Measurements from ENCODE around the gene PDE12. TPM values are rescaled to one million over a fixed set of nuclear protein-coding genes. Genes with fewer than 3 reads are reported as not detected.
"Not testable (repeated sequence)": the region's sequence is repeated elsewhere in the genome, so short reads cannot be mapped to it uniquely, and the experiment has no call there.

The PDE12 gene
- total RNA-seq, 2 donors from 2014 or later, result 20.6 to 38.7 TPM

DNA sequence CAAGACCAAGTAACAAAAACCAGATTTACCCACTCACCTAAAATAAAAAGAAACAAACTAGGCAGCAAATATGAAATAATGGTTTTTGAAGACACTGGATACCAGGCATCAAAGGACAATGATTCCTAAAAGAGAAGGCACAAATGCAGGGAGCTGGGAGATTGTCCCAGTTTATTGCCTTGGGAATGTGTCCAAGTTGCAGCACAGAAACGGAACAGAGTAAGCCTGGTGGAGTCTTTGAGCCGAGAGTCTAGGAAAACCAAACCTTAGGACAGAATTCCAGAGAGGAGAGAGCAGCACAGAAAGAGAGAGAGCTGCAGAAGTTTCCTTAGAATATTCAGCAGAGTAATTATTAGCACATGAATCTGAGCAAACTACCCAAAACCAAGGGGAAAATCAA, 48.9 kb downstream of the PDE12 start:
- no peak for DNase-seq (ENCODE audit: low spot score)
- no peak for ATAC-seq (ENCODE audit: insufficient number of reproducible peaks, low FRiP score, low read depth)
- H3K9me3 ChIP-seq, result no peaks in the 10 kb centered on the region
- no peak overlapping the region for H3K27ac ChIP-seq
- H3K36me3 ChIP-seq, result no peaks in the 10 kb centered on the region
- H3K4me1 ChIP-seq (ENCODE audit: control insufficient read depth in 1 of 2, low read depth in 2 of 2), result no peaks in the 10 kb centered on the region
- no peak overlapping the region for H3K4me3 ChIP-seq
- H3K27me3 ChIP-seq (replicated peaks; ENCODE audit: insufficient read depth), result no peaks in the 10 kb centered on the region
- TF ChIP-seq, protein P1, sequence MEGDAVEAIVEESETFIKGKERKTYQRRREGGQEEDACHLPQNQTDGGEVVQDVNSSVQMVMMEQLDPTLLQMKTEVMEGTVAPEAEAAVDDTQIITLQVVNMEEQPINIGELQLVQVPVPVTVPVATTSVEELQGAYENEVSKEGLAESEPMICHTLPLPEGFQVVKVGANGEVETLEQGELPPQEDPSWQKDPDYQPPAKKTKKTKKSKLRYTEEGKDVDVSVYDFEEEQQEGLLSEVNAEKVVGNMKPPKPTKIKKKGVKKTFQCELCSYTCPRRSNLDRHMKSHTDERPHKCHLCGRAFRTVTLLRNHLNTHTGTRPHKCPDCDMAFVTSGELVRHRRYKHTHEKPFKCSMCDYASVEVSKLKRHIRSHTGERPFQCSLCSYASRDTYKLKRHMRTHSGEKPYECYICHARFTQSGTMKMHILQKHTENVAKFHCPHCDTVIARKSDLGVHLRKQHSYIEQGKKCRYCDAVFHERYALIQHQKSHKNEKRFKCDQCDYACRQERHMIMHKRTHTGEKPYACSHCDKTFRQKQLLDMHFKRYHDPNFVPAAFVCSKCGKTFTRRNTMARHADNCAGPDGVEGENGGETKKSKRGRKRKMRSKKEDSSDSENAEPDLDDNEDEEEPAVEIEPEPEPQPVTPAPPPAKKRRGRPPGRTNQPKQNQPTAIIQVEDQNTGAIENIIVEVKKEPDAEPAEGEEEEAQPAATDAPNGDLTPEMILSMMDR (IDR thresholded peaks at IDR 0.05), result no peak

DNA sequence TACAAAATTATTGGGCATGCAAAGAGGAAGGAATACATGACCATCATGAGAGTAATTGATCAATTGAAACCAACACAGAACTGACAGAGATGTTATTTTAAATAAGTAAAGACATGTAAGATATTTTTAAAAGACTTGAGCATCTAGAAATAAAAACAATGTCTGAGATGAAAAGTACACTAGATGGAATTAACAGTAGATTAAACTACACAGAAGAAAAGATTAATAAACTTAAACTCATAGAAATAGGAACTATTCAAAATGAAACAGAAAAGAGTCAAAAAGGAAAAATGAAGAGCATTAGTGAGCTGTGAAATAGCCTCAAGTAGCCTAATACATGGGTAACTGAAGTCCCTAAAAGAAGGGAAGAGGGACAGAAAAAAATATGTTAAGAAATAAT, 49.6 kb downstream of the PDE12 start:
- no peak overlapping the region for H3K4me3 ChIP-seq
- ATAC-seq (ENCODE audit: insufficient number of reproducible peaks, low FRiP score, low read depth) (no peak), DNase-seq (ENCODE audit: low spot score) (no peak)
- H3K36me3 ChIP-seq, result no peaks in the 10 kb centered on the region
- no peaks in the 10 kb centered on the region for H3K9me3 ChIP-seq
- no peaks in the 10 kb centered on the region for H3K27me3 ChIP-seq (replicated peaks; ENCODE audit: insufficient read depth)
- TF ChIP-seq, protein P1 (IDR thresholded peaks at IDR 0.05), result no peak
- no peaks in the 10 kb centered on the region for H3K4me1 ChIP-seq (ENCODE audit: control insufficient read depth in 1 of 2, low read depth in 2 of 2)
- H3K27ac ChIP-seq, result no peak overlapping the region

DNA sequence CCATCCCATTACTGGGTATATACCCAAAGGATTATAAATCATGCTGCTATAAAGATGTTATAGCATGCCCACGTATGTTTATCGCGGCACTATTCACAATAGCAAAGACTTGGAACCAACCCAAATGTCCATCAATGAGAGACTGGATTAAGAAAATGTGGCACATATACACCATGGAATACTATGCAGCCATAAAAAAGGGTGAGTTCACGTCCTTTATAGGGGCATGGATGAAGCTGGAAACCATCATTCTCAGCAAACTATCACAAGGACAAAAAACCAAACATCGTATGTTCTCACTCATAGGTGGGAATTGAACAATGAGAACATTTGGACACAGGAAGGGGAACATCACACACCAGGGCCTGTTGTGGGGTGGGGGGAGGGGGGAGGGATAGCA, 55.8 kb downstream of the PDE12 start:
- not testable (repeated sequence) for H3K36me3 ChIP-seq; H3K4me3 ChIP-seq; DNase-seq (ENCODE audit: low spot score); H3K27ac ChIP-seq; H3K27me3 ChIP-seq (replicated peaks; ENCODE audit: insufficient read depth); H3K4me1 ChIP-seq (ENCODE audit: control insufficient read depth in 1 of 2, low read depth in 2 of 2); ATAC-seq (ENCODE audit: insufficient number of reproducible peaks, low FRiP score, low read depth); H3K9me3 ChIP-seq

DNA sequence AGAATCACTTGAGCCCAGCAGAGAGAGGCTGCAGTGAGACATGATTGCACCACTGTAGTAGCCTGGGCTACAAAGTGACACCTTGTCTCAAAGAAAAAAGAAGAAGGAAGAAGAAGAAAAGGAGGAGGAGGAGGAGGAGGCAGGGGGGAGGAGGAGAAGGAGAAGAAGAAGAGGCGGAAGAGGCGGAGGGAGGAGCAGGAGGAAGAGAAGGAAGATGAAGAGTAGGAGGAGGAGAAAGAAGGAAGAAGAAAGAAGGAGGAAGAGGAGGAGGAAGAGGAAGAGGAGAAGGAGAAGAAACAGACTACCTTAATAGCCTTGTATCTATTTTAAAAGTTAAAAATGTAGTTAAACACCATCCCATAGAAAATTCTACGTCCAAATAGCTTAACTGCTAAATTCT, 60.2 kb downstream of the PDE12 start:
- no peak overlapping the region for H3K4me3 ChIP-seq
- TF ChIP-seq, protein P1 (IDR thresholded peaks at IDR 0.05), result no peak
- no peaks in the 10 kb centered on the region for H3K9me3 ChIP-seq
- no peak for ATAC-seq (ENCODE audit: insufficient number of reproducible peaks, low FRiP score, low read depth)
- no peaks in the 10 kb centered on the region for H3K36me3 ChIP-seq
- H3K27me3 ChIP-seq (replicated peaks; ENCODE audit: insufficient read depth), result no peaks in the 10 kb centered on the region
- DNase-seq (ENCODE audit: low spot score), result no peak
- H3K4me1 ChIP-seq (ENCODE audit: control insufficient read depth in 1 of 2, low read depth in 2 of 2), result no peaks in the 10 kb centered on the region
- H3K27ac ChIP-seq, result no peak overlapping the region

Other genes with a start within 250 kb of the PDE12 start
- under 1 TPM; 0.14 to 0.95 TPM for gene DNAH12, start 11.9 kb upstream of the PDE12 start, total RNA-seq
- gene ARF4, start 41.1 kb downstream of the PDE12 start, total RNA-seq, result 100 to 1,000 TPM; 136 to 139 TPM
- gene DENND6A, start 136.8 kb downstream of the PDE12 start, total RNA-seq, result 10 to 100 TPM; 34.0 to 42.0 TPM
- gene SLMAP, start 200.0 kb downstream of the PDE12 start, total RNA-seq, result 100 to 1,000 TPM; 221 to 239 TPM

Data from thoracic aorta (tissue), 2 donors.